Psoas muscle (tissue), 8 donors: ENCODE data around the gene NSUN3. TPM values are rescaled to one million over a fixed set of nuclear protein-coding genes. Genes with fewer than 3 reads are reported as not detected.

Source experiments
- ATAC-seq, 4 donors: fragments of 200-7000 bp; cut with Tn5 transposase; one replicate each; pipeline ENCODE4 v1.9.1; 2020; ENCODE audit warnings: moderate library complexity in 3 of 4, mild to moderate bottlenecking in 2 of 4
- DNase-seq, 2 donors: peaks; one replicate each; pipeline ENCODE4 v3.0.0-alpha.2; 2020
- H3K27ac ChIP-seq: fragments of 200-600 bp; one replicate; pipeline ENCODE4 v1.8.0; 2022
- H3K27me3 ChIP-seq, 3 donors: fragments of 200-600 bp in 1 of 3; one replicate each; pipeline versions ENCODE4 v1.6.1 to v1.8.0; 2013 to 2022; ENCODE audit warnings: low read length in 2 of 3, mild to moderate bottlenecking in 2 of 3, moderate library complexity in 1 of 3; ENCODE audit not compliant: insufficient read depth in 3 of 3
- H3K36me3 ChIP-seq, 2 donors: fragments of 200-600 bp in 1 of 2; one replicate each; pipeline versions ENCODE4 v1.6.1 to v1.8.0; 2013 to 2022; ENCODE audit warnings: low read depth in 1 of 2, mild to moderate bottlenecking in 1 of 2, moderate library complexity in 1 of 2; ENCODE audit not compliant: insufficient read depth in 1 of 2
- H3K4me1 ChIP-seq: fragments of 200-600 bp; one replicate; pipeline ENCODE4 v1.8.0; 2022
- H3K4me3 ChIP-seq: fragments of 200-600 bp; one replicate; pipeline ENCODE4 v1.8.0; 2022; ENCODE audit warnings: mild to moderate bottlenecking
- H3K9me3 ChIP-seq: fragments of 200-600 bp; one replicate; pipeline ENCODE4 v1.8.0; 2022
- CTCF ChIP-seq: fragments of 200-600 bp; IDR thresholded peaks from one replicate; pipeline ENCODE4 v1.8.0; 2022; ENCODE audit warnings: antibody characterized with exemption
- WGBS, 3 donors: extraction: QIAGEN DNeasy Blood & Tissue Kit; methylation state at CpG; one replicate each; pipeline versions ENCODE4 v1.1.6 to v1.1.7; 2013; 5-methylcytosine and 5-hydroxymethylcytosine counted together
- intact Hi-C, 2 donors: fragments of 100-400 bp; cut with DNase I; formaldehyde crosslinking; loops; one replicate each; pipeline versions ENCODE4 v1.11.0 to v1.14.2; 2022
- polyA plus RNA-seq, 3 donors: library from polyadenylated mRNA; stranded (reverse); fragments of 200-250 nt; gene quantifications; one replicate each; pipeline ENCODE4 v1.2.3, GENCODE V29; 2013
- total RNA-seq, 4 donors: library from RNA; stranded (reverse); fragmentation: NEBNext Ultra II Directional in 2 of 4; extraction: Animal tissue kit (Norgen Biotek cat#: 25700) in 2 of 4; gene quantifications; one replicate each; pipeline versions ENCODE4 v1.2.1 to v1.2.4, GENCODE V29; 2021 to 2023
- donor health status: healthy with polysubstance abuse.
- donor health status: DM: no; HTN: no; CAD: no; lungs with moderate emphysema.
- donor health status: Bipolar disorder and iron deficiency.
- donor health status: healthy.
- donor health status: DM: yes; HTN: yes; CAD: no.
- donor health status: DM: no; HTN: no; CAD: no.
- donor health status: DM: no; HTN: no; CAD: no.
- donor health status: DM: yes; HTN: yes; CAD: no.

Gene NSUN3
- total and polyA plus RNA-seq, 7 donors = 1.5 to 4.1 (median 2.6) TPM

DNA sequence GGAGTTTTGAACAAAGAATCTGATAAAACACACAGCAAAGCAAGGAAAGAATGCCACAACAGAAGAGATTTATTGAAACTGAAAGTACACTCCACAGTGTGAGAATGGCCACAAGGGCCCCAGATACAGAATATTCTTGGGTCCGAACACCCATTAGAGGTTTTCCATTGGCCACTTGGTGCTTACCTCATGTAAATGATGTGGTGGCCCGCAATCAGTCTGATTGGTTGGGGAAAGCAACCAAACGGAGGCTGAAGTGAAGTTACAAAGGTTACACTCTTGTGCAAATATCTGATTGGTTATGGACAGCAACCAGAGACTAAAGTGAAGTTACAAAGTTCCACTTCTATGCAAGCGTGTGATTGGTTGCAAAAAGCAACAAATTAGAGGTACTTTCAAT, 20.4 kb downstream of the NSUN3 start:
- ATAC-seq (no peak), DNase-seq (no peak)
- no peak for TF ChIP-seq CTCF
- intact Hi-C loops = no loop called here
- no peak overlapping the region for H3K4me3 ChIP-seq
- no peaks in the 10 kb centered on the region for H3K9me3 ChIP-seq
- no peaks in the 10 kb centered on the region for H3K4me1 ChIP-seq
- H3K36me3 ChIP-seq = peaks cover 5 to 11% of the 10 kb centered on the region in 2 donors
- no peak overlapping the region for H3K27ac ChIP-seq
- 82 to 90% (median 86%) methylated on average over 4 of the region's 4 CpGs for WGBS, 3 donors
- H3K27me3 ChIP-seq = no peaks in the 10 kb centered on the region

- H3K36me3 ChIP-seq = peaks cover 4 to 9% of the 10 kb centered on the region in 2 donors
- H3K27ac ChIP-seq = no peak overlapping the region
- no peak for ATAC-seq
- H3K4me3 ChIP-seq = no peak overlapping the region
- intact Hi-C loops = no loop called here
- no peak for DNase-seq
- 94 to 100% (median 96%) methylated on average over 1 of the region's 1 CpG for WGBS, 3 donors
- TF ChIP-seq CTCF = no peak
- H3K9me3 ChIP-seq = no peaks in the 10 kb centered on the region
- H3K27me3 ChIP-seq = no peaks in the 10 kb centered on the region
- no peaks in the 10 kb centered on the region for H3K4me1 ChIP-seq
Measured at GRCh38 chr3:94089126-94089525, 26.3 kb downstream of the NSUN3 start.

DNA sequence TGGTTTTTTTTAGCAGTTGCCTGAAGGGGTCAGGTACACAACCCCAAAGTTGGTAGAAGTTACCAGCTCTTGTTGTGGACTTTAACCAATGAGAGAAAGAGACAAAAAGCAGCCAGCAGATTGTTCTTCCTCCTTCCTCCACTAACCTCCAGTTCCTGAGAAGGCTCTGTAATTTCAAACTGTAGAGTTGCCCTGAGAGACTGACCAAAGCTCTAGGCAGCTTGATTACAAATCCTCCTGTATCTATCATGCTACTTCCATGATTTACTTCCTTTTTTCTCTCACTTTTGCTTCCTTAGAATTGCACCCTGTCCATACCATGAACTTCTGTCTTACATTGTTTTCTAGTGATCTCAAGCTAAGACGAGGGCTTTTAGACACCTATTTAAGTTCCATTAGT, 29.2 kb downstream of the NSUN3 start:
- H3K4me3 ChIP-seq = no peak overlapping the region
- H3K4me1 ChIP-seq = no peaks in the 10 kb centered on the region
- H3K36me3 ChIP-seq = peaks cover 3 to 20% of the 10 kb centered on the region in 2 donors
- no peak for DNase-seq
- no peak for ATAC-seq
- H3K27ac ChIP-seq = no peak overlapping the region
- H3K27me3 ChIP-seq = no peaks in the 10 kb centered on the region
- H3K9me3 ChIP-seq = no peaks in the 10 kb centered on the region
- intact Hi-C loops = no loop called here
- TF ChIP-seq CTCF = no peak
- WGBS, 3 donors = 97 to 100% (median 97%) methylated on average over 1 of the region's 1 CpG

DNA sequence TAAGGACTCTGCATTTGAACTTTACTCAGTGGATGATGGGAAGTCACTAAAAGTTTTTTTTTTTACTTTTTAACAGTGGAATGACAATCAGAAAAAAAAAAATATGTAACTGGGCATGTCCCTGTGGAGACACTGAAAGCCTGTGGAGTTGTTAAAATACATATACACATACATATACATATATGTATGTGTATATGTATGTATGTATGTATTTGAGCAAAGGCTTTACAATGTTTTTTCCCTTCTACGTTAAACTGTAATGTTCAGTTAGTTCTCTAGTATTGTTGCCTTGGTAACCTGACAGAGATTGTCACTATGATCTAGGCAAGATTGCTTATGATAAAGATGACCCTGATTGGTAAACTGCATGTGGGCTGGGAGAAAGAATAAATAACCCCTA, 30.3 kb downstream of the NSUN3 start:
- intact Hi-C loops = no loop called here
- DNase-seq = no peak
- TF ChIP-seq CTCF = no peak
- no peaks in the 10 kb centered on the region for H3K4me1 ChIP-seq
- WGBS, 3 donors = 80 to 90% (median 80%) methylated on average over 1 of the region's 1 CpG
- no peaks in the 10 kb centered on the region for H3K27me3 ChIP-seq
- no peak overlapping the region for H3K27ac ChIP-seq
- H3K9me3 ChIP-seq = no peaks in the 10 kb centered on the region
- H3K36me3 ChIP-seq = peaks cover 3 to 20% of the 10 kb centered on the region in 2 donors
- H3K4me3 ChIP-seq = no peak overlapping the region
- ATAC-seq = no peak

GRCh38 chr3:94095111-94095510, 32.2 kb downstream of the NSUN3 start:
- peaks cover 3 to 20% of the 10 kb centered on the region in 2 donors for H3K36me3 ChIP-seq
- 93 to 100% (median 100%) methylated on average over 2 of the region's 2 CpGs for WGBS, 3 donors
- no peak for TF ChIP-seq CTCF
- DNase-seq (no peak), ATAC-seq (no peak)
- no peak overlapping the region for H3K4me3 ChIP-seq
- H3K27ac ChIP-seq = no peak overlapping the region
- intact Hi-C loops = no loop called here
- H3K27me3 ChIP-seq = no peaks in the 10 kb centered on the region
- no peaks in the 10 kb centered on the region for H3K4me1 ChIP-seq
- no peaks in the 10 kb centered on the region for H3K9me3 ChIP-seq
